Measurements from ENCODE around the gene MSI2. TPM values are rescaled to one million over a fixed set of nuclear protein-coding genes. Genes with fewer than 3 reads are reported as not detected.

Gene MSI2
- total RNA-seq, 1 experiment from 2014 or later, result 76.6 TPM

- H3K27me3 ChIP-seq, result no peaks in the 10 kb centered on the region
- H3K9me3 ChIP-seq (replicated peaks), result no peaks in the 10 kb centered on the region
- H3K4me1 ChIP-seq, result peaks cover 49% of the 10 kb centered on the region
- no peak for DNase-seq
- no peak overlapping the region for H3K27ac ChIP-seq
- H3K4me3 ChIP-seq, result no peak overlapping the region
- H3K36me3 ChIP-seq, result no peaks in the 10 kb centered on the region
Measured at GRCh38 chr17:57556977-57557376, 300.7 kb downstream of the MSI2 start.

- Histone ChIP-seq H3K4me3 (no peak overlapping the region), H3K4me1 (peaks cover 46% of the 10 kb centered on the region), H3K27ac (peak overlapping the region; percentile 35; the same call in 1 of the 2 replicates), H3K27me3 (no peaks in the 10 kb centered on the region), H3K9me3 (replicated peaks) (no peaks in the 10 kb centered on the region), H3K36me3 (no peaks in the 10 kb centered on the region)
- DNase-seq, result no peak
Measured at GRCh38 chr17:57557416-57557815, 301.1 kb downstream of the MSI2 start.

- DNase-seq, result no peak
- H3K4me3 ChIP-seq, result no peak overlapping the region
- no peaks in the 10 kb centered on the region for H3K9me3 ChIP-seq (replicated peaks)
- peak overlapping the region; percentile 35; the same call in 1 of the 2 replicates for H3K27ac ChIP-seq
- peaks cover 39% of the 10 kb centered on the region for H3K4me1 ChIP-seq
- no peaks in the 10 kb centered on the region for H3K36me3 ChIP-seq
- no peaks in the 10 kb centered on the region for H3K27me3 ChIP-seq
Measured at GRCh38 chr17:57557834-57558681, 301.7 kb downstream of the MSI2 start.

- Histone ChIP-seq H3K9me3 (replicated peaks) (no peaks in the 10 kb centered on the region), H3K36me3 (no peaks in the 10 kb centered on the region), H3K4me1 (peaks cover 31% of the 10 kb centered on the region), H3K4me3 (no peak overlapping the region), H3K27me3 (no peaks in the 10 kb centered on the region), H3K27ac (no peak overlapping the region)
- no peak for DNase-seq
Measured at GRCh38 chr17:57559226-57559625, 302.9 kb downstream of the MSI2 start.

- Histone ChIP-seq H3K36me3 (no peaks in the 10 kb centered on the region), H3K9me3 (replicated peaks) (no peaks in the 10 kb centered on the region), H3K4me3 (no peak overlapping the region), H3K27ac (no peak overlapping the region), H3K4me1 (peaks cover 26% of the 10 kb centered on the region), H3K27me3 (no peaks in the 10 kb centered on the region)
- no peak for DNase-seq
Measured at GRCh38 chr17:57559634-57560318, 303.5 kb downstream of the MSI2 start.

- Histone ChIP-seq H3K9me3 (replicated peaks) (no peaks in the 10 kb centered on the region), H3K27me3 (no peaks in the 10 kb centered on the region), H3K36me3 (no peaks in the 10 kb centered on the region), H3K4me1 (peaks cover 20% of the 10 kb centered on the region), H3K27ac (no peak overlapping the region), H3K4me3 (no peak overlapping the region)
- no peak for DNase-seq
Measured at GRCh38 chr17:57560319-57560705, 304.0 kb downstream of the MSI2 start.

- Histone ChIP-seq H3K4me1 (peaks cover 14% of the 10 kb centered on the region), H3K36me3 (no peaks in the 10 kb centered on the region), H3K4me3 (no peak overlapping the region), H3K9me3 (replicated peaks) (no peaks in the 10 kb centered on the region), H3K27me3 (no peaks in the 10 kb centered on the region), H3K27ac (no peak overlapping the region)
- no peak for DNase-seq
Measured at GRCh38 chr17:57561072-57561861, 304.9 kb downstream of the MSI2 start.

- H3K9me3 ChIP-seq (replicated peaks), result no peaks in the 10 kb centered on the region
- no peak overlapping the region for H3K4me3 ChIP-seq
- H3K27ac ChIP-seq, result no peak overlapping the region
- DNase-seq, result no peak
- no peaks in the 10 kb centered on the region for H3K36me3 ChIP-seq
- H3K27me3 ChIP-seq, result no peaks in the 10 kb centered on the region
- peaks cover 13% of the 10 kb centered on the region for H3K4me1 ChIP-seq
Measured at GRCh38 chr17:57562184-57562698, 305.9 kb downstream of the MSI2 start.

GRCh38 chr17:57563958-57564357 is 307.6 kb downstream of the MSI2 start:
- no peaks in the 10 kb centered on the region for H3K36me3 ChIP-seq
- no peaks in the 10 kb centered on the region for H3K9me3 ChIP-seq (replicated peaks)
- H3K4me1 ChIP-seq, result no peaks in the 10 kb centered on the region; the same call in 1 of the 2 replicates
- H3K27ac ChIP-seq, result no peak overlapping the region
- no peak overlapping the region for H3K4me3 ChIP-seq
- DNase-seq, result no peak
- no peaks in the 10 kb centered on the region for H3K27me3 ChIP-seq

- no peak for DNase-seq
- no peak overlapping the region for H3K27ac ChIP-seq
Measured at GRCh38 chr17:57565176-57565575, 308.9 kb downstream of the MSI2 start.

GRCh38 chr17:57566721-57567120 is 310.4 kb downstream of the MSI2 start:
- no peaks in the 10 kb centered on the region for H3K4me1 ChIP-seq
- H3K9me3 ChIP-seq (replicated peaks), result no peaks in the 10 kb centered on the region
- DNase-seq, result no peak
- no peak overlapping the region for H3K4me3 ChIP-seq
- H3K27me3 ChIP-seq, result no peaks in the 10 kb centered on the region
- H3K36me3 ChIP-seq, result no peaks in the 10 kb centered on the region
- H3K27ac ChIP-seq, result no peak overlapping the region

More at GRCh38 chr17:57565176-57565575, 308.9 kb downstream of the MSI2 start:
- H3K9me3 ChIP-seq (replicated peaks), result no peaks in the 10 kb centered on the region
- H3K4me3 ChIP-seq, result no peak overlapping the region
- H3K4me1 ChIP-seq, result no peaks in the 10 kb centered on the region; the same call in 1 of the 2 replicates
- H3K27me3 ChIP-seq, result no peaks in the 10 kb centered on the region
- H3K36me3 ChIP-seq, result no peaks in the 10 kb centered on the region

GRCh38 chr17:57567251-57567650 is 310.9 kb downstream of the MSI2 start:
- Histone ChIP-seq H3K9me3 (replicated peaks) (no peaks in the 10 kb centered on the region), H3K27ac (no peak overlapping the region), H3K4me3 (no peak overlapping the region), H3K27me3 (no peaks in the 10 kb centered on the region), H3K4me1 (no peaks in the 10 kb centered on the region), H3K36me3 (no peaks in the 10 kb centered on the region)
- DNase-seq, result no peak

GRCh38 chr17:57568340-57568739 is 312.0 kb downstream of the MSI2 start:
- Histone ChIP-seq H3K4me1 (no peaks in the 10 kb centered on the region), H3K27ac (no peak overlapping the region), H3K27me3 (no peaks in the 10 kb centered on the region), H3K4me3 (no peak overlapping the region), H3K36me3 (no peaks in the 10 kb centered on the region), H3K9me3 (replicated peaks) (no peaks in the 10 kb centered on the region)
- no peak for DNase-seq

- Histone ChIP-seq H3K27ac (no peak overlapping the region), H3K36me3 (no peaks in the 10 kb centered on the region), H3K4me1 (no peaks in the 10 kb centered on the region)
Measured at GRCh38 chr17:57569021-57569420, 312.7 kb downstream of the MSI2 start.

More at GRCh38 chr17:57569021-57569420, 312.7 kb downstream of the MSI2 start:
- Histone ChIP-seq H3K27me3 (no peaks in the 10 kb centered on the region), H3K4me3 (no peak overlapping the region), H3K9me3 (replicated peaks) (no peaks in the 10 kb centered on the region)
- DNase-seq, result no peak

Measured in SJCRH30 (cell line).